Smooth muscle cell of the pulmonary artery (primary cell): ENCODE measurements around the gene QKI. TPM values are rescaled to one million over a fixed set of nuclear protein-coding genes. Genes with fewer than 3 reads are reported as not detected.

Experiments
- total RNA-seq: library from RNA; depleted of rRNA; stranded (reverse); fragments of >200 nt; gene quantifications from 2 replicates; pipeline ENCODE4 v1.2.3, GENCODE V29; 2014

Gene QKI
- 120 and 154 TPM in 2 replicates for total RNA-seq

GRCh38 chr6:163414117-163414945 lies at the start of gene QKI:
QKI (plus strand) TSS chr6:163414718; CDS start chr6:163415194, 476 bp downstream.

